CD4-positive, alpha-beta T cell treated with Interferon gamma for 1 hour (primary cell): Measurements from ENCODE around the gene RBM27.
"Not testable (repeated sequence)": the region's sequence is repeated elsewhere in the genome, so short reads cannot be mapped to it uniquely, and the experiment has no call there.

Source experiments
- DNase-seq: peaks from one replicate; pipeline ENCODE4 v3.0.0-alpha.2; 2020

Gene RBM27

DNA sequence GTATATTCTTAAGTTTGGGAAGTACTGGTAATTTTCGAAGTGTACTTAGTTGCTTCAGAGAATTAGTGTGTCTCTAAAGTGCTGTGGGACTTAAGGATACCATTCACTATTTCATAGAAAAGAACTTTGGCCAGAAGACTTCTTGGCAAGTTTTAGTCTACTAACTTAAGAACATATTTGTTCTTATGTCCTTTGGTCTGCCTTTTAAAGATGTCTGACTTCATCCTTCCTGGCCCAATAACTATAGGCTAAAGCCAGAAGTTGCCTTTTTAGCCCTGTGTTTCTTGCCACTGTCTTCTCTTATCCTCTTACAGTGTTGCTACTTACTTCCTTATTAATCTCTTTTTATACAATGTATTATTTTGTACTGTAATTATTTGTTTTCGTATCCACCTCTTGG lies 6.3 kb downstream of the RBM27 start:
- DNase-seq: no peak

DNA sequence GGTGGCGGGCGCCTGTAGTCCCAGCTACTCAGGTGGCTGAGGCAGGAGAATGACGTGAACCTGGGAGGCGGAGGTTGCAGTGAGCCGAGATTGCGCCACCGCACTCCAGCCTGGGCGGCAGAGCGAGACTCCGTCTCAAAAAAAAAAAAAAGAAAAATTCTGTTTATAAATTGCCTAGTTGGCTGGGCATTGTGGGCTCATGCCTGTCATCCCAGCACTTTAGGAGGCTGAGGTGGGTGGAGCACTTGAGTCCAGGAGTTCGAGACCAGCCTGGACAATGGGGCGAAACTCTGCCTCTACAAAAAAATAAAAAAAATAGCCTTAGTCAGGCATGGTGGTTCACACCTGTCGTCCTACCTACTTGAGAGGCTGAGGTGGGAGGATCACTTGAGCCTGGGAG lies 7.4 kb downstream of the RBM27 start:
- DNase-seq: not testable (repeated sequence)

DNA sequence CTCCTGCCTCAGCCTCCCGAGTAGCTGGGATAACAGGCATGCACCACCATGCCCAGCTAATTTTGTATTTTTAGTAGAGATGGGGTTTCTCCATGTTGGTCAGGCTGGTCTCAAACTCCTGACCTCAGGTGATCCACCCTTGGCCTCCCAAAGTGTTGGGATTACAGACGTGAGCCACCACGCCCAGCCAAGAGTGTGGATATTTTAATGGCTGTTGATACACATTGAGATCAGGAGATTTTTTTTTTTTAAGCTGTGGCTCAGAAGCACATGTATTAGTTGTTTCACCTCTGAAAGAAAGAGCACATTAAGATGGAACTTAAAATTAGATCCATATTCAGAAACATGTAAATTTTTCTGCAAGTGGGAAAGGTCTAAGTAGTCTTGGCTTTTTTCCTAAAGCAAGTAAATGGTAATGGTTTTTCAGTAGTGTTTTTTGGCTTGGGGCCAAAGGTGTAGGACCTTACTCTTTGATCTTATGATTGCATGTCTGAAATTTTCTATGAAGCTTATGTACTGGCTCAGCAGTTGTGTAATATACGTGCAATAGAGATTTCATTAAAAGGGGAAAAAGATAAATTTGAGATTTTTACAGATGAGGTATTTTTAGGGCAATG lies 9.9 kb downstream of the RBM27 start:
- DNase-seq: no peak

DNA sequence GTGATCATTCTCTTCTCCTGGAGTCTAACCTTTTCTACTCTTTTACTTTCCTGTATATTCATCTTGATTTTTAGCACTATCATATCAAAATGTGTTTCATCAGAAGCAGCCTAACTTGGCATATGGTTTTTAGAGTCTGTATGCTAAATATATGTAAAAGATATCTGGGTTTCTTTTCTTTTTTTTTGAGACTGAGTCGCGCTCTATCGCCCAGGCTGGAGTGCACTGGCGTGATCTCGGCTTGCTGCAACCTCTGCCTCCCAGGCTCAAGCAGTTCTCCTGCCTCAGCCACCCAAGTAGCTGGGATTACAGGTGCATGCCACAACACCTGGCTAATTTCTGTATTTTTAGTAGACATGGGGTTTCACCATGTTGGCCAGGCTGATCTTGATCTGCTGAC lies 11.5 kb downstream of the RBM27 start:
- not testable (repeated sequence) for DNase-seq

DNA sequence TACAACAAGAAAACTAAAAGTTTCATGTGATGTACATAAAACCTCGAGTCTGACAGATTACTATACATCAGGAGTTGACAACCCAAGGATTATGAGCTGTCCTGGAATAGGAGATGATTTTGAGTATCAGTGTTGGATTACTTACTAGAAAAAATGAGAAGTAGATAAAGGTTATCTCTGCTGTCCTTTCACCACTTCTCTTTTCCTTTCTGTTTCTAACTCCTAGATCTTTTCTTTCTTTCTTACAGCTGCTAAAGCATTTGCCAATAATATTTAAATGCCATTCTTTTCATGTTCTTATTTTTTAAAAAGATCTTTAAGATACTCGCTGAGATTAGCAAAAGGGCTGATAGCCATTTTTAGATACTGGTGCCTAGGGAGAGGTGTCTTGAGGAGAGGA lies 14.8 kb downstream of the RBM27 start:
- no peak for DNase-seq

DNA sequence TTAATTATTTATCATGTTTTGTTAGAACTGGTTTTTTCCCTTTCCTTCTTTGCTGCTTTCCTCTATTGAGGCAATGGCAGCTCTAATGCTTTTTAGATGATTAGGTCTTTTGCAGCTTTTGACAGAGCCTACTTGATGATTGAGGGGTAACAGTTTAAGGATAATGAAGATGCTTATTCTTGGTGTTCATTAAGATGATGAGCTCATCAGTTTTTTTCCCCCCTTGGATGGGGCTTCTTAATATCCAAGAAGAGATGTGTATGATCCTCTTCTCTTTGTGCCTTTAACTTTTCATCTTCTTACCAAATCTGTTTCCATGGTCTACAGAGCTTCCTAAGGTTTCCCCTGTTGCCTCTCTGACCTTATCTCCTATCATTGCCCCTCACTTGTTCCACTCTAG lies 15.8 kb downstream of the RBM27 start:
- DNase-seq: no peak

DNA sequence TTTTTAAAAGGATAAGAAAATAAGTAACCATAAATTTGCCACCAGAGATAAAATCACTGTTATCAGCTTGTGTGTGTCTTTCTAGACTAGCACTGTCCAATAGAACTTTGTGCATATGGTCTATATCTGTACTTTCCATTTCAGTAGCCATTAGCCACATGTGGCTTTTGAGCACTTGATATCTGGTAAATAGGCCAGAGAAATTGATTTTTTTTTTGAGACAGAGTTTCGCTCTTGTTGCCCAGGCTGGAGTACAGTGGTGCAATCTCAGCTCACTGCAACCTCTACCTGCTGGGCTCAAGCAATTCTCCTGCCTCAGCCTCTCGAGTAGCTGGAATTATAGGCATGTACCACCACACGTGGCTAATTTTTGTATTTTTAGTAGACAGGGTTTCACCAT lies 17.8 kb downstream of the RBM27 start:
- no peak for DNase-seq

DNA sequence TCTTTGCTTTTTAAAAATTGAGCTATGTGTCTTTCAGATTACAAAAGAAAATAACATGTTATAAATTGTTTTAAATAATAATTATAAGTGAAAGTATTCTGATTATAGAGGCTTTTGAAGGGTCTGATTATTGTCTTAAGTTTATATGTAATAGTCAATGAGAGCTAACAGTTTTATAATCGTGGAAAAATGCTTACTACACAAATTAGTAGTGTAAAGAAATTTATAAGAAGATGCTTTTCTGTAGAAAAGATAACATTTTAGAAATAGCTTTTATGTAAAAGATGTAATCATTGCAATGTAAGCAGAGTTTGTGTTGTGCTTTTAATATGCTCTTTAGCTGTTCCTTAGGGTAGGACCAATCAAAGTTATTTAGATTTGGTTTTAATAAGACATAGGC lies 18.6 kb downstream of the RBM27 start:
- no peak for DNase-seq

DNA sequence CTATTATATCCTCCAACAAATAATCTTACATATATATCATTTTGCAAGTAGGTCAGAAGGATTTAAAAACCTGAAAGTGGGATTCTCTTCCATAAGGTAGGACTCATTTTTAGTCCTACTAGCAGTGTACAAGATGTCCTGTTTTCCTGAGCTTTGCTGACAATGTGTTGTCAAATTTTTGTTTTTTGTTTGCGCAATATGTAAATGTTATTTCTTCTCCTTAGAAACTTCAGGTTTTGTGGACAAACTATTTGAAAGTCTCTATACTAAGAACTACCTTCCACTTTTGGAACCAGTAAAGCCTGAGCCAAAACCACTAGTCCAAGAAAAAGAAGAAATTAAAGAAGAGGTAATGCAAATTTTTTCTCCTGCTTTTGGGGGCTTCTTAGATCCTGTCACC lies 19.8 kb downstream of the RBM27 start:
- no peak for DNase-seq

DNA sequence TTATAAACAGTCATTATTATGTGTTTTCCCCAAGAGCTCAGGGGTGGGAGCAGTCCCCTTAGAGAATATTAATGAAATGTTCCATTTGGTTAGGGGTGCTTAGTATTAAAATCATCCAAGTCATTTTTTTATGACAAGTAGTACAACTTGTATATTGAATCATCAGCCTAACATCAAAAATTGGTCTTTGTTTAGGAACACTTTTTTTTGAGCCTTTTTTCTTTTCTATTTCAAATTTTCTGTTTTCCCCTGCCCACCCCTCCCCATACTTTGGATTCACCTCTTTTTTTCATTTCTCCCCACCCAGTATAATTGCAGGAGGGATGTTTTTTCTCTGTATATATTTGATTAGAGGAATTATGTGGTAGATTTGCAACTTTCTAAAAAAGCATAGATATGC lies 25.8 kb downstream of the RBM27 start:
- no peak for DNase-seq

DNA sequence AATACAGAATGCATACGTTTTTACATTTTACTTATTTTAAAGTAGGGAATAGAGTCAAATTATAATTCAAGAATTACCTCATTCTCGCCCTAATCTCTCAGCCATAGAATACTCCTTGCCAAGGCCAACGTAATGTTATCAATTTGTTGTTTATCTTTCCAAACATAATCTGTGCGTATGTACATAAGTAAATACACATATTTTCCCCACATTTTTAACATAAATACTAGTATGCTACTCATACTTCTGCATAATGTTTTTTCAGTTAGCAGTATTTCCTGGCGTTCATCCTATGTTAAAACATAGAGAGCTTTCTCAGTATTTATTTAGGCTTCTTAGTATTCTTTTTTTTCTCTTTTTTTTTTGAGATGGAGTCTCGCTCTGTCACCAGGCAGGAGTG lies 28.8 kb downstream of the RBM27 start:
- no peak for DNase-seq

DNA sequence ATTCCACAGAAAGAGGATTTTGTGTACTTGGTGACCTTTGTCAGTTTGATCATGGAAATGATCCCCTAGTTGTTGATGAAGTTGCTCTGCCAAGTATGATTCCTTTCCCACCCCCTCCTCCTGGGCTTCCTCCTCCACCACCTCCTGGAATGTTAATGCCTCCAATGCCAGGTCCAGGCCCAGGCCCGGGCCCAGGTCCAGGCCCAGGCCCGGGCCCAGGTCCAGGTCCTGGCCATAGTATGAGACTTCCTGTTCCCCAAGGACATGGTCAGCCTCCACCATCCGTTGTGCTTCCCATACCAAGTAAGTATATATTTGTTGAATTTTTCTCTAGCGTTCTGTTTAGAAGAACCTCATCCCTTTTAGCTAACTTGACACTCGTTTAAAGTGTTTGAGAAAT lies 30.0 kb downstream of the RBM27 start:
- no peak for DNase-seq

DNA sequence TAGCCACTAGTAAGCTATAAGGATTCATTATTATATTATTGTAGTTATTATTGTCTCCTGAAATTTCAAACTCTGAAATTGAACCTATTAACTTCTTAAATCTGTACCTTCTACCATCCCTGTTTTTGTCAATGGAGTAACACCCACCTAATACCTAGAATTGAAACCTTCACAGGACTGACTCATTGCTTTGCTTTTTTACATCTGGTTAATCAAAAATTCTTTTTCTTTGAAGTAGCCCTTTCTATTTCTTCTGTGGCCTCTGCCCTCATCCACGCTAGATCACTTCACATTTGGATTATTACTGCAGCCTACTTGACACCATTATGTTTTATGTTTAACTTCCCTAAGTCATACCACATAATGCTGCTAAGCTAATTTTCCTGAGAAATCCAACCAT lies 35.6 kb downstream of the RBM27 start:
- DNase-seq: no peak

DNA sequence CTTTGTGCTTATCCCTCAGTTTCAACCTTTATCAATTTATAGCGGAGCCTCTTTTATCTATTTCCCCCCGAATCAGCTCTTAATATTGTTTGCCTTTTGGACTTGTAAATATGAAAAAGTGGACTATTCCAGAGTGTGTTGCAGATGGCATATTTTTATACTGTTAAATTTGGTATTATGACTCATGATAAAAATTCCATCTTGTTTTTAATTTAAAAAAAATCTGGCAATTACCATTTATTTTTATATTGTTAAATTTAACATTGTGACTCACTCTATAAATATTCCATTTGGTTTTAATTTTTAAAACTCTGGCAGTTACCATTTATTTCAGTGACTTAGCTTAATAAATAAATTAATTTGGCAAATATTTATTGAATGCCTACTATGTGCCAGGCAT lies 37.5 kb downstream of the RBM27 start:
- no peak for DNase-seq

DNA sequence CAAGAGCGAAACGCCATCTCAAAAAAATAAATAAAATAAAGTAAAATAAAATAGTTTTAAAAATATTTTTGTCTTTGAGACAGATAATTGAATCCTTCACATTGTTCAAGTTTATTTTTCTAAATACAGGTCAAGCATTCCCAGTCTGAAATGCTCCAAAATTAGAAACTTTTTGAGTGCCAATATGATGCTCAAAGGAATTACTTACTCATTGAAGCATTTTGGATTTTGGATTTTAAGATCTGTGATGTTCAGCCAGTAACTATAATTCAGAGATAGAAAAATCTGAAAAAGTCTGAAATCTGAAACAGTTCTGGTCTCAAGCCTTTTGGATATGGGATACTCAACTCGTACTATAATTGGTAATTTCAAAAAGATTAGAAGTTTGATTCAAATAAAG lies 39.8 kb downstream of the RBM27 start:
- DNase-seq: no peak

DNA sequence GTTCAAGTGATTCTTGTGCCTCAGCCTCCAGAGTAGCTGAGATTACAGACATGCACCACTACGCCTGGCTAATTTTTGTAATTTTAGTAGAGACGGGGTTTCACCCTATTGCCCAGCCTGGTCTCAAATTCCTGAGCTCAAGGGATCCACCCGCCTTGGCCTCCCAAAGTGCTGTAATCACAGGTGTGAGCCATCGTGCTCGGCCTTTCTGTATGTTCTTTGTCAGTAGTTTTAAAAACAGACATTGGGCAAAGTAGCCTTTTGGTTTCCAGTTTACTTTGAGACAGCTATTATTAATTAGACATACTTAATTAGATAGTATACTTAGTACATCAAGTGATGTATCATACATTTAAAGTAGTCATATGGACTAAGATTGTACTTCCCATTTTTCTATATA lies 45.2 kb downstream of the RBM27 start:
- no peak for DNase-seq

DNA sequence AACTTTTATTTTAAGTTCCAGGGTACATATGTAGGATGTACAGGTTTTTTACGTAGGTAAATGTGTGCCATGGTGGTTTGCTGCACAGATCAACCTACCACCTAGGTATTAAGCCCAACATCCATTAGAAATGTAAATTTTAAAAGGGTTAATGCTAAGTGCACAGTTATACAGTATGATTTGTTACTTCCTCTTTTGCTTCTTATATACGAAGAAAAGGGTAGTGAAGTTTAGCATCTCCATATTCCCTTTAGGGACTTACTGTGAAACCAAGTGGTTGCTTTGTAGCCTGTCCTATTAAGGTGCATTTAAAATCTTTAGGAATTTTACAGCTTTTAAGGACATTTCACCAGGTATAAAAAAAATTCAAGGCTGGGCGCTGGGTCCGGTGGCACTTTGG lies 46.4 kb downstream of the RBM27 start:
- no peak for DNase-seq
